IPS DF 6.9 (cell line): Measurements from ENCODE around the gene PPM1E.
"Not testable (repeated sequence)": the region's sequence is repeated elsewhere in the genome, so short reads cannot be mapped to it uniquely, and the experiment has no call there.

ENCODE experiments used
- DNase-seq: peaks from one replicate; pipeline ENCODE4 v3.0.0-alpha.2; 2013; ENCODE audit warnings: low read depth, low spot score
- H3K27ac ChIP-seq: one replicate; pipeline ENCODE4 v1.5.1; 2013; ENCODE audit warnings: low read length, control low read depth
- H3K27me3 ChIP-seq: 2 replicates; pipeline ENCODE4 v1.6.1; 2013; ENCODE audit warnings: mild to moderate bottlenecking, low read length; ENCODE audit not compliant: control insufficient read depth, insufficient read depth
- H3K36me3 ChIP-seq: 2 replicates; pipeline ENCODE4 v1.6.1; 2013; ENCODE audit warnings: low read length; ENCODE audit not compliant: control insufficient read depth, insufficient read depth
- H3K4me1 ChIP-seq: 2 replicates; pipeline ENCODE4 v1.6.1; 2013; ENCODE audit warnings: low read length; ENCODE audit not compliant: control insufficient read depth, insufficient read depth
- H3K4me3 ChIP-seq: 2 replicates; pipeline ENCODE4 v1.5.1; 2013; ENCODE audit warnings: mild to moderate bottlenecking, low read length
- H3K9me3 ChIP-seq: 2 replicates; pipeline ENCODE4 v1.6.1; 2013; ENCODE audit warnings: low read length, inconsistent platforms; ENCODE audit not compliant: control insufficient read depth, insufficient read depth
- WGBS: extraction: QIAGEN DNeasy Blood & Tissue Kit; methylation state at CpG from one replicate; pipeline ENCODE4 v1.1.7; 2013; ENCODE audit warnings: mixed read lengths, missing lambda C conversion rate; ENCODE audit not compliant: insufficient read length, insufficient coverage; 5-methylcytosine and 5-hydroxymethylcytosine counted together

Gene PPM1E

GRCh38 chr17:58944166-58944565 lies 188.5 kb downstream of the PPM1E start:
- Histone ChIP-seq H3K4me3 (no peak overlapping the region), H3K4me1 (no peaks in the 10 kb centered on the region), H3K27me3 (no peaks in the 10 kb centered on the region; the same call in 1 of the 2 replicates), H3K9me3 (no peaks in the 10 kb centered on the region), H3K27ac (no peak overlapping the region), H3K36me3 (no peaks in the 10 kb centered on the region)
- no CpG with 5 or more reads among the region's 2 CpGs for WGBS
- DNase-seq = no peak

- no peak overlapping the region for H3K27ac ChIP-seq
- H3K4me3 ChIP-seq = no peak overlapping the region
- H3K27me3 ChIP-seq = no peaks in the 10 kb centered on the region; the same call in 1 of the 2 replicates
- no peak for DNase-seq
- no peaks in the 10 kb centered on the region for H3K36me3 ChIP-seq
- H3K4me1 ChIP-seq = no peaks in the 10 kb centered on the region
- H3K9me3 ChIP-seq = no peaks in the 10 kb centered on the region
- WGBS = no CpG with 5 or more reads among the region's 3 CpGs
These were observed 191.8 kb downstream of the PPM1E start for GRCh38 chr17:58947411-58947810.

- no peak for DNase-seq
- H3K4me1 ChIP-seq = no peaks in the 10 kb centered on the region
- WGBS = no CpG with 5 or more reads among the region's 3 CpGs
These were observed 192.2 kb downstream of the PPM1E start for GRCh38 chr17:58947824-58948223.

DNA sequence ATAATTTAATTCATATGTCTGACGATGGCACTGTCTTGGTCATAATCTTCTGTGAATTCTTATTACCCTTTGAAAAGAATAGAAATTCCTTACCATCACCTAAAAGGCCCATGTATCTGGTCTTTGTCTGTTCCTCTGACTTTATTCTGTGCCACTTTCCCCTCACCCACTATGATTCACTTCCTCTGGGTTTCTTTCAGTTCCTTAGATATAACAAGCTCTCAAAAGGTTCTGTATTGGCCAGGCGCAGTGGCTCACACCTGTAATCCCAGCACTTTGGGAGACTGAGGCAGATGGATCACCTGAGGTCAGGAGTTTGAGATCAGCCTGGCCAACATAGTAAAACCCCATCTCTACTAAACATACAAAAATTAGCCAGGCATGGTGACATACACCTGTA lies 198.7 kb downstream of the PPM1E start:
- no CpG with 5 or more reads among the region's 2 CpGs for WGBS
- not testable (repeated sequence) for DNase-seq, H3K27ac ChIP-seq, H3K36me3 ChIP-seq, H3K4me3 ChIP-seq, H3K27me3 ChIP-seq, H3K9me3 ChIP-seq, H3K4me1 ChIP-seq

More at GRCh38 chr17:58947824-58948223, 192.2 kb downstream of the PPM1E start:
- Histone ChIP-seq H3K9me3 (no peaks in the 10 kb centered on the region), H3K36me3 (no peaks in the 10 kb centered on the region), H3K27ac (no peak overlapping the region), H3K27me3 (no peaks in the 10 kb centered on the region; the same call in 1 of the 2 replicates), H3K4me3 (no peak overlapping the region)

DNA sequence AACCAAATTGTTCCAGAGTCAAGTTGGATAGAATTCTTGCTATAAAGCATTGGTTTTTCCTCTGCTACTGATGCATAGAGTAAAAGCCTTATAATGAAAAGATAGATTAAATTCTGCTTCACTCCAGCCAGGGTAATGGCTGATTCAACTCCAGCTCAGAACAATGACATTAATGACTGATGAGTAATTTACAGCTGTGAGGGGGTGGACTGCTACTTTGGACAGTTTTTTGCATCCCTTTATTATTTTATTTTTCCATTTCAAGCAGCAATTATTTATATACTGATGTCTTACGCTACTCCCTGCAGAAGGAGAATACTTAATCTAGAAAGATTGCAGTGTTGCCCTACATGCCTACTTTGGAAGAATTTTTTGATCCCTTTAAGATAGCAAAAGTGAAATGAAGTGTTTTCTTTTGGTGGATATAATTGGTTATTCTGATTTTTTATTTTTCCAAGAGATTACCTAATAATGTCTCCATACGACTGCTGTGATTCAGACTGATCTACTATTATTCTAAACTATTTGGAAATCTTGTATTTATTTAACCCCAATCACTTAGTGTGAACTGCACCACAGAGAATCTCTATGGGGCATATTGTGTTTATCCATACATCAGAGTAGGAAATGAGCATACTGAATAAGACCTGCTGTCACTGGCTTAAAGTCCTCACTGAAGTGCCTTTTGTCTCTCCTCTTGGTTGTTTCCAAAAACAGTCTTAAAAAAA lies 201.5 kb downstream of the PPM1E start:
- Histone ChIP-seq H3K4me1 (no peaks in the 10 kb centered on the region), H3K36me3 (no peaks in the 10 kb centered on the region), H3K27me3 (no peaks in the 10 kb centered on the region), H3K27ac (no peak overlapping the region), H3K4me3 (no peak overlapping the region), H3K9me3 (no peaks in the 10 kb centered on the region)
- no CpG with 5 or more reads among the region's 2 CpGs for WGBS
- DNase-seq = no peak

- H3K4me3 ChIP-seq, DNase-seq, H3K27ac ChIP-seq, H3K36me3 ChIP-seq, H3K4me1 ChIP-seq, H3K27me3 ChIP-seq, H3K9me3 ChIP-seq: not testable (repeated sequence)
- no CpG with 5 or more reads among the region's 1 CpG for WGBS
These were observed 202.0 kb downstream of the PPM1E start for GRCh38 chr17:58957725-58958073.

- Histone ChIP-seq H3K27ac (no peak overlapping the region), H3K36me3 (no peaks in the 10 kb centered on the region), H3K4me1 (no peaks in the 10 kb centered on the region), H3K27me3 (no peaks in the 10 kb centered on the region), H3K9me3 (no peaks in the 10 kb centered on the region), H3K4me3 (no peak overlapping the region)
- DNase-seq = peak; percentile 13
These were observed 204.4 kb downstream of the PPM1E start for GRCh38 chr17:58960068-58960467.

GRCh38 chr17:58965221-58965620 lies 209.6 kb downstream of the PPM1E start:
- WGBS = no CpG with 5 or more reads among the region's 3 CpGs
- no peak overlapping the region for H3K4me3 ChIP-seq
- no peak overlapping the region for H3K27ac ChIP-seq
- H3K4me1 ChIP-seq = no peaks in the 10 kb centered on the region; the same call in 1 of the 2 replicates
- no peak for DNase-seq
- no peaks in the 10 kb centered on the region for H3K27me3 ChIP-seq
- no peaks in the 10 kb centered on the region for H3K36me3 ChIP-seq
- H3K9me3 ChIP-seq = no peaks in the 10 kb centered on the region

DNA sequence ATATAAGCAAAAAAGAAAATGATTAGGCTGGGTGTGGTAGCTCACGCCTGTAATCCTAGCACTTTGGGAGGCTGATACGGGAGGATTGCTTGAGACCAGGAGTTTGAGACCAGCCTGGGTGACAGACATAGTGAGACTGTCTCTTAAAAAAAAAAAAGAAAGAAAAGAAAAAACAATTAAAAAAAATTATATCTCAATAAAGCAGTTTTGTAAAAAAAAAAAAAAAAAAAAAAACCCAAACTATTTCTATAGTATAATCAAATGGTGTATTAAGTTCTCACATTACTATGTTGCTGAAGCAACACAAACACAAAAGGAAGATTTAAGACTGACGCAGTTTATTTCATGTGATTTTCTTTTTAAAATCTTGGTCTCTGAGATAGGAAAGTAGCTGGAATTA lies 210.6 kb downstream of the PPM1E start:
- Histone ChIP-seq H3K36me3 (no peaks in the 10 kb centered on the region), H3K4me1 (no peaks in the 10 kb centered on the region; the same call in 1 of the 2 replicates), H3K27me3 (no peaks in the 10 kb centered on the region), H3K9me3 (no peaks in the 10 kb centered on the region), H3K27ac (no peak overlapping the region), H3K4me3 (no peak overlapping the region)
- WGBS = no CpG with 5 or more reads among the region's 3 CpGs
- no peak for DNase-seq

DNA sequence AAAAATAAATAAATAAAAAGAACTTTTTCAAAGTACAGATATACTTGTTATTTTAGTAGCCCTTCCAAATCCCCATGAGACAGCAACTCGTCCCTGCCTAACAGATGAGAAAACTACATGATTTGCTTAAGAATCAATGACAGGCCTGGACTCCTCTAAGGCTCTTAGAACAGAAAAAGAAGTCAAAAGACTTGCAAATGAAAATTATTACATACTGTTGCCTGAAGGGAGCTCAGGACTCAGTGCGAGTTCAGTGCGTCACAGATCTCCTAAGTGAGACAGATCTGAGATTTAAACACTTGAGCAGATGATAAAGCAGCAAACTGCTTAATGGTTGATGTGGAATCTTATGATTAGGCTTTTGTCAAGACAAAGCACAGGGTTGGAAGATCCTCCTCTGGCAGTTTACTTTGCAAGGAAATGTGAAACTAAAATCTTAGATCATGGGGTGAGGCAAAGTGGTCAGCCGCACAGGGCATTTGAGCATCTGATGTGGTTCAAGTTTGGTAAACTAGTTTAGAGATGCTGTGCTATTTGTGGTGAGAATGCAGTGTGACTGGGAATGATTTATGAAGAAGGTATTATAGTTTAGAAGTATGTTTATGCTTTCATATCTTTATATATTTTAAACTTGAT lies 212.9 kb downstream of the PPM1E start:
- DNase-seq = no peak
- Histone ChIP-seq H3K27ac (no peak overlapping the region), H3K4me3 (no peak overlapping the region), H3K9me3 (no peaks in the 10 kb centered on the region), H3K27me3 (no peaks in the 10 kb centered on the region), H3K36me3 (no peaks in the 10 kb centered on the region), H3K4me1 (no peaks in the 10 kb centered on the region; the same call in 1 of the 2 replicates)
- no CpG with 5 or more reads among the region's 4 CpGs for WGBS

GRCh38 chr17:58969156-58969555 lies 213.5 kb downstream of the PPM1E start:
- Histone ChIP-seq H3K36me3 (no peaks in the 10 kb centered on the region), H3K4me3 (no peak overlapping the region), H3K27ac (no peak overlapping the region), H3K27me3 (no peaks in the 10 kb centered on the region), H3K9me3 (no peaks in the 10 kb centered on the region), H3K4me1 (no peaks in the 10 kb centered on the region; the same call in 1 of the 2 replicates)
- DNase-seq = no peak
- WGBS = no CpG with 5 or more reads among the region's 1 CpG
